ENCODE data around the gene PARP16.
A peak's percentile ranks its signal among the peaks of the same experiment; 100 is the strongest.

PARP16 gene

DNA sequence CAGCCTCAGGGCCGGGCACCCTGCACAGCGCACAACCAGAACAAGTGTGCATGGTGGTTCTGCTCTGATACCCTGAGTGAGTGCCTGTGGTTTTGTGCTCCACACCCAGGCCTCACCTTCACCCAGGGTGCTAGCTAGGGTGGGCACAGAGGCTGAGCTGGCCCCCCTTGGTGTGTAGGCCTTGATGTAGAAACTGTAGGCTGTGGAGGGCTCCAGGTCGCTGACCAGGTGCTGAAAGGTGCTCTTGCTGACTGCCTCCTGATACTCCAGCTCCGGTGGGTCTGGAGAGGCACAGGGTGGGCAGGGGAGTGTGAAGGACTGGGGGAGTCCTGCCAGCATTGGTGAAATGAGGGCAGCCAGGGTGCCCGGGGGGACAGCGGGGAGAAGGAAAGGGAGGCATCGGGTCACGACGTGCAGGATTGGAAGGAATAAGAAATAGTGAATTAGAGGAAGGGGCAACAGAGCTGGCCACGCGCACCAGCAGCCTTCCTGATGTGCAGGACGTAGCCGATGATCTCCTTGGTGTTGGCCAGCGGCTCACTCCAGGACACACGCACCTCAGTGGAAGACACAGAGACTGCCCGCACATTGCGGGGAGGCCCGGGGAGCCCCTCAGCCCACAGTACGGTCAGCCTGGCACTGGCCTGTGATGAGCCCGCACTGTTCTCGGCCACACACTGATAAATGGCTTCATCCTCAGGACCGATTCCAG is 44.4 kb upstream of the PARP16 start:
- Histone ChIP-seq H3K36me3 (ENCODE audit: insufficient read depth, low read length) (no peaks in the 10 kb centered on the region), H3K27ac (ENCODE audit: low read length) (no peak overlapping the region), H3K79me2 (ENCODE audit: insufficient read depth, low read length) (no peaks in the 10 kb centered on the region), H3K4me1 (ENCODE audit: insufficient read depth, low read length) (no peaks in the 10 kb centered on the region), H4K20me1 (ENCODE audit: insufficient read depth, low read length) (no peaks in the 10 kb centered on the region; the same call in 1 of the 2 replicates), H3K4me3 (ENCODE audit: low read depth in 1 of 2, low read length in 2 of 2) (no peak overlapping the region), H3K9ac (ENCODE audit: low read depth, low read length) (no peak overlapping the region), H3K4me2 (ENCODE audit: insufficient read depth, low read length) (no peak overlapping the region), H2AFZ (ENCODE audit: low read depth, low read length) (no peak overlapping the region), H3K9me3 (ENCODE audit: insufficient read depth, low read length, severe bottlenecking) (no peaks in the 10 kb centered on the region), H3K27me3 (ENCODE audit: insufficient read depth, low read length, poor library complexity) (no peaks in the 10 kb centered on the region)
- ATAC-seq (ENCODE audit: insufficient read depth, low read depth), result peak; percentile 62; the same call in 2 of the 3 replicates
- TF ChIP-seq EZH2 (IDR thresholded peaks at IDR 0.05; ENCODE audit: borderline replicate concordance, low read depth, low read length, severe bottlenecking) (no peak), CTCF (IDR thresholded peaks at IDR 0.05; ENCODE audit: borderline replicate concordance, extremely low read depth, low read length, poor library complexity, severe bottlenecking) (no peak)
- peak; percentile 10 for DNase-seq

- H2AFZ ChIP-seq (ENCODE audit: low read depth, low read length), result no peak overlapping the region
- H4K20me1 ChIP-seq (ENCODE audit: insufficient read depth, low read length), result no peaks in the 10 kb centered on the region; the same call in 1 of the 2 replicates
- H3K36me3 ChIP-seq (ENCODE audit: insufficient read depth, low read length), result no peaks in the 10 kb centered on the region
- H3K4me1 ChIP-seq (ENCODE audit: insufficient read depth, low read length), result no peaks in the 10 kb centered on the region
- no peak overlapping the region for H3K27ac ChIP-seq (ENCODE audit: low read length)
- H3K27me3 ChIP-seq (ENCODE audit: insufficient read depth, low read length, poor library complexity), result no peaks in the 10 kb centered on the region
- no peak overlapping the region for H3K4me2 ChIP-seq (ENCODE audit: insufficient read depth, low read length)
- H3K9me3 ChIP-seq (ENCODE audit: insufficient read depth, low read length, severe bottlenecking), result no peaks in the 10 kb centered on the region
- no peak overlapping the region for H3K9ac ChIP-seq (ENCODE audit: low read depth, low read length)
- TF ChIP-seq CTCF (IDR thresholded peaks at IDR 0.05; ENCODE audit: borderline replicate concordance, extremely low read depth, low read length, poor library complexity, severe bottlenecking) (no peak), EZH2 (IDR thresholded peaks at IDR 0.05; ENCODE audit: borderline replicate concordance, low read depth, low read length, severe bottlenecking) (no peak)
- no peaks in the 10 kb centered on the region for H3K79me2 ChIP-seq (ENCODE audit: insufficient read depth, low read length)
- DNase-seq (no peak), ATAC-seq (ENCODE audit: insufficient read depth, low read depth) (no peak)
- H3K4me3 ChIP-seq (ENCODE audit: low read depth in 1 of 2, low read length in 2 of 2), result no peak overlapping the region
Measured at GRCh38 chr15:65329984-65330735, 43.5 kb upstream of the PARP16 start.

DNA sequence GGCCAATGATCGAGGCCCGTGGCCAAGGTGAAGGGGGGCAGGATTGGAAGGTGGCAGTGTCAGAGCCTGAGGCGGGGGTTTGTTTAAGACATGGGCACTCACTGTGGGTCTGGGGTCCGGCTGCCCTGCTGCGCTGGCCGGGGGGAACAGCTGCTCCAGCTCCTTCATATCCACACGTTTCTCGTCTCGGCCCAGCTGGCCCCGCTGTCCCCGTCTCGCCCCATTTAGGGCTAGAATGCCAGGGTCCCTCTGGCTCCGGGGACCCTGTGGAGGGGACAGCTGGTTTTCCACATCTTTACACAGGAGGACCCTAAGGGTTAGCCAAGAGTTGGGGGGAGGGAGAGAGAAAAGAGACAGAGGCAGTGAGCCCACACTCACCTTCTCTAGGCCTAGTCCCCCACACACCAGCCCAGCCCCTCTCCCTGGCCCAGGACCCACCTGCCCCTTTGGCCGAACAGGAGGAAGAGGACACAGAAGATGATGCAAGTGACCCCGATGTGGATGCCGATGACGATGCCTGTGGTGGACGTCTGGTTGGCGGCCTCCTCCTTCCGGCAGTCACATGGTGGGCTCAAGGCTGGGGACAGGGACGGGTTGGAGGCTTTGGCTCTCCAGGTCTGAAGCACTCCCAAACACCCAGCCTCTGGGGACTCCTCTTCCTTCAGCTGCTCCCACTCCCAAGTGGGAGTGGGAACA is 42.8 kb upstream of the PARP16 start:
- Histone ChIP-seq H3K4me2 (ENCODE audit: insufficient read depth, low read length) (no peak overlapping the region), H3K4me1 (ENCODE audit: insufficient read depth, low read length) (no peaks in the 10 kb centered on the region), H2AFZ (ENCODE audit: low read depth, low read length) (no peak overlapping the region), H3K9me3 (ENCODE audit: insufficient read depth, low read length, severe bottlenecking) (no peaks in the 10 kb centered on the region), H3K27ac (ENCODE audit: low read length) (no peak overlapping the region), H3K9ac (ENCODE audit: low read depth, low read length) (no peak overlapping the region), H4K20me1 (ENCODE audit: insufficient read depth, low read length) (no peaks in the 10 kb centered on the region; the same call in 1 of the 2 replicates), H3K79me2 (ENCODE audit: insufficient read depth, low read length) (no peaks in the 10 kb centered on the region), H3K27me3 (ENCODE audit: insufficient read depth, low read length, poor library complexity) (no peaks in the 10 kb centered on the region), H3K4me3 (ENCODE audit: low read depth in 1 of 2, low read length in 2 of 2) (no peak overlapping the region), H3K36me3 (ENCODE audit: insufficient read depth, low read length) (no peaks in the 10 kb centered on the region)
- no peak for DNase-seq
- no peak for ATAC-seq (ENCODE audit: insufficient read depth, low read depth)
- no peak for TF ChIP-seq CTCF (IDR thresholded peaks at IDR 0.05; ENCODE audit: borderline replicate concordance, extremely low read depth, low read length, poor library complexity, severe bottlenecking)

Measured in DND-41 (cell line).